ENCODE results near the gene MUC20.
A peak's percentile ranks its signal among the peaks of the same experiment; 100 is the strongest.
"Not testable (repeated sequence)": the region's sequence is repeated elsewhere in the genome, so short reads cannot be mapped to it uniquely, and the experiment has no call there.

MUC20 gene, protein sequence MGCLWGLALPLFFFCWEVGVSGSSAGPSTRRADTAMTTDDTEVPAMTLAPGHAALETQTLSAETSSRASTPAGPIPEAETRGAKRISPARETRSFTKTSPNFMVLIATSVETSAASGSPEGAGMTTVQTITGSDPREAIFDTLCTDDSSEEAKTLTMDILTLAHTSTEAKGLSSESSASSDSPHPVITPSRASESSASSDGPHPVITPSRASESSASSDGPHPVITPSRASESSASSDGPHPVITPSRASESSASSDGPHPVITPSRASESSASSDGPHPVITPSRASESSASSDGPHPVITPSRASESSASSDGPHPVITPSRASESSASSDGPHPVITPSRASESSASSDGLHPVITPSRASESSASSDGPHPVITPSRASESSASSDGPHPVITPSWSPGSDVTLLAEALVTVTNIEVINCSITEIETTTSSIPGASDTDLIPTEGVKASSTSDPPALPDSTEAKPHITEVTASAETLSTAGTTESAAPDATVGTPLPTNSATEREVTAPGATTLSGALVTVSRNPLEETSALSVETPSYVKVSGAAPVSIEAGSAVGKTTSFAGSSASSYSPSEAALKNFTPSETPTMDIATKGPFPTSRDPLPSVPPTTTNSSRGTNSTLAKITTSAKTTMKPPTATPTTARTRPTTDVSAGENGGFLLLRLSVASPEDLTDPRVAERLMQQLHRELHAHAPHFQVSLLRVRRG

DNA sequence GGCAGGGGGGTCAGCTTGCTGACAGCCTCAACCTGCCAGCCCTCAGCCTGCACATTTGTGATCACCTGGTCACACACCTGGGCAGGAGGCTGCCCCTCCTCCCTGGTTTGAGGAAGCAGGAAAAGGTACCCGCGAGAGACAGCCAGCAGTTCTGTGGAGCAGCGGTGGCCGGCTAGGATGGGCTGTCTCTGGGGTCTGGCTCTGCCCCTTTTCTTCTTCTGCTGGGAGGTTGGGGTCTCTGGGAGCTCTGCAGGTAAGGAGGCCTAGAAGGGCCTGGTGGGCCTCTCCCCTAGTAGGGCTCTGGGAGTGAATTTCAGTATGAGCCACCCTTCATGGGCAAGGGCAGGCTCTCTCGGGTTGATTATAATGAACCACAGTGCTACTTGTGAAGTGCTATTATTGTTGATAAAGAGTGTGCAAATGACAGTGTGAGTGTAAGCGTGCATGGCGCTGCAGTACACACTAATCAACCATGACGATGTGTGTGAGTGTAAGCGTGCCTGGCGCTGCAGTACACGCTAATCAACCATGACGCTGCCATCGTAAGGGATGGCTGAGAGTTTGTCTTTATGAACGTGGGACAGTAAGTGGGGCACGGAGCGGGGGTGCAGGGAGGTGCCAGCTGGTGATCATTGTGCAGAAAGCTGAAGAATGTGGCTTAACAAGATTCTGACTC is at the start of gene MUC20:
Gene MUC20, plus strand, starts transcription at position 148 of the 676 bp plus-strand sequence. Its CDS starts 30 bp downstream, at position 178.
- peak; percentile 42 for DNase-seq

DNA sequence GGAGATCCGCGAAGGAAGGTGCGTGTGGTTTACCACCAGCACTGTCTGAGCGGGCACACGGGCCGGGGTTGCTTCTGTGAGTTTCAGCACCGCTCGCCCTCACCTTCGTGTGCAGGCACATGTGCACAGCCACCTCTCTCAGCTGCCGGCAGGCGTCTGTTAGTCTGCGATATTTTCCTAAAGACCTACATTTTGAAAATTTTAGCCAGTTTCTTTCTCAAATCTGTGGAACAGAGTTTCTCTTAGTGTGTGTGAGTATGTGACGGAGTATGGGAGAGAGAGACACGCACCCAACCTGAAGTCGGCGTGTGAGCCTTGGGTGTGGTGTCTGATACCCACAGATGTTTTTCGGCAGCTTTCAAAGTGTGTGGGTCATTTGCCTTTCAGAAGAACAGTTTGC is 49.5 kb upstream of the MUC20 start:
- not testable (repeated sequence) for DNase-seq

DNA sequence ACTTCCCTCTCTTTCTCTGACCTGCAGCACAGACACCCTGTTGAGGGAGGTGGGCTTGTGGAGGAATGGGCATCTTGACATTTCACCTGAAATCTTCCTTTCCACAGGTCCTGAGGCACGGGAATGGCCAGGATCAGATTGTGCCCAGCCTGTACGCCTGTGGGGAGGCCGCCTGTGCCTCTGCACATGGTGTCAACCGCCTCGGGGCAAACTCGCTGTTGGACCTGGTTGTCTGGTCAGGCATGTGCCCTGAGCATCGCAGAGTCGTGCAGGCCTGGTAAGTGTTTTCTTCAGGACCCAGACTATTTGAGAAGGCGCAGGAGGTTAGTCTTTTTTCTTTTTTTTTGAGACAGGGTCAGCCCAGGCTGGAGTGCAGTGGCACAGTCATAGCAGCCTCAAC is 47.1 kb upstream of the MUC20 start:
- DNase-seq, result not testable (repeated sequence)

DNA sequence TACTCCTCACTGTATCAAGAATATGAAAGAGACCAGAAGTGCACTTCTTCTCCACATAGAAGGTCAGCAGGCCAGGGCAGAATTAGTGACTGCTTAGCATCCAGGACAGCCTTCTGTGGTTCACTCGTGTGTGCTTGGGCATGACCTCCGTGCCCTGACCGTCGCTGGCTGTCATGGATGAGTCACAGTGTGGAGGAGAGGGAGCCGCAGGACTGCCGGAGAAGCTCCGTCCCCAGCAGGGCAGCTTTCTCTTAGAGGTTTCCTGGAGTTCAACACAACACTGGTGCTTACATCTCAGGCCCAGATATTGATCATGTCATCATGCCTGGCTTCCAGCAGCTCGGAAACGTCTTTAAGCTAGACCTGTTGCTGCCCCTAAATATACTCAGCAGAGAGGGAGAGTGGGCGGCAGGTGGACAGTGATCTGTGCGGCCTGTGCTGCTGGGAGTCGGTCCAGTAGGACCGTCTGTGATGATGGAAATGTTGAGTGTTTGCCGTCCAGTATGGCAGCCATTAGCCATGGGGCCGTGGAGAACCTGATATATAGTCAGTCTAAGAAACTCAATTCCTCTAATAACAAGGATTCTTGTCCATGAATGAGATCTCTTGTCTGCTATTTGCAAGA is 42.3 kb upstream of the MUC20 start:
- DNase-seq, result not testable (repeated sequence)

DNA sequence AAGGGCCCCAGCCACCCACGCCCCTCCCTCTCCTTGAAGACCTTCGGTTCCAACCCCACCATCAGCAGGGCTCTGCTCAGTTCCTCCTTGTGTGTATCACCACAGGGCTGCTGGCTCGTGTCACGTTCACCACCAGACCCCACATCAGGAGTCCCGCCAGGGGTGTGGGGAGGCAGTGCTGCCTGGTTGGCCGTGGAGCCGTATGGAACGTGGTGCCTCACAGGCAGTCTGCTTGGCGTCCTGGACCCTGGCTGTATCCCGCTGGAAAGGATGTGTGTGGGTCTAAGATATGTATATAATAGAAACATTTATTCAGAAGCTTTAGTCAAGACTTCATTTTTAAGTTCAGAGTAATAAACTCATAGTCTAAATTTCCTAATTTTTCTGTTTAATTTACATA is 40.1 kb upstream of the MUC20 start:
- DNase-seq, result not testable (repeated sequence)

DNA sequence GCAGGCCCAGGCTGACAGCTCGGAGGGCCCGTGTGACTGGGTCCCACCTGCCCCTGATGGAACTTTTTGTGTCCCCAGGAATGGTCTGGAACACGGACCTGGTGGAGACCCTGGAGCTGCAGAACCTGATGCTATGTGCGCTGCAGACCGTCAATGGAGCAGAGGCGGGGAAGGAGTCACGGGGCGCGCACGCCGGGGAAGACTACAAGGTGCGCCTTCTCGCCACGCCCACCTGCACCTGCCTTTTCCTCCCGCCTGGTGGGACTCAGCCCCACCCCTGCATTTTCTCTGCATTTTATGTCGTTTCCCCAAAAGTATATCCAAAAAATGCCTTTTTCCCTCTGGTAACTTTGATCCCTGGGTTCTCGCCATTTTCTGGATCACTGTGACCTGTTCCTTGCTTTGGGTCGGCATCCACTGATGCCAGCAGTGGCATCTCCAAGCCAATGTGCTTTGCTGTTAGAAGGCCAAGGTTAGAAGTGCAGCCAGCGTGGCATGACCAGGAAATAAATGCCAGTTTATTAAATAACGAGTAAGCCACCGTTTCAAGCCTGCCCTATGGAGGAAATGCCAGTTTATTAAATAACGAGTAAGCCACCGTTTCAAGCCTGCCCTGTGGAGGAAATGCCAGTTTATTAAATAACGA is 39.2 kb upstream of the MUC20 start:
- DNase-seq, result not testable (repeated sequence)

DNA sequence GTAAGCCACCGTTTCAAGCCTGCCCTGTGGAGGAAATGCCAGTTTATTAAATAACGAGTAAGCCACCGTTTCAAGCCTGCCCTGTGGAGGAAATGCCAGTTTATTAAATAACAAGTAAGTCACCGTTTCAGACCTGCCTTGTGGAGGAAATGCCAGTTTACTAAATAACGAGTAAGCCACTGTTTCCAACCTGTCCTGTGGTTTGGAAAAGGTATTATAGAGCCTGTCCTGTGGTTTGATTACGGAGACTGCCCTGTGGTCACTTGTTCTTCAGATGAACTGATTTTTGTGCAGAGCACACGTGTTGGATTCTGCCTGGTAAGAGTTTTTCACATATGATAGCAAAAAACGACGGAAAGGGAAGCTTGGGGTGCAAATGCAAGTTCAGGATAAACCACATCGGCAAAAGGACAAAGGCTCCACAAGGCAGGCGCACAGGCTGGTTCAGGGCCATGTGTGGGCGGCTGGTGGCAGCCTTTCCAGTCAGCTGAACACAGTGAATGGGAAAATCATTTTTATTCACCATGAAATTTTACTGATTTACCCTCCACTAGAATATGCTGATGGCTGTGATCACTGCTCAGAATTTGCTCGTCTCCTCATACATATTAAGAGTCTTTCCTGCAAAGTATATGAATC is 38.6 kb upstream of the MUC20 start:
- not testable (repeated sequence) for DNase-seq

DNA sequence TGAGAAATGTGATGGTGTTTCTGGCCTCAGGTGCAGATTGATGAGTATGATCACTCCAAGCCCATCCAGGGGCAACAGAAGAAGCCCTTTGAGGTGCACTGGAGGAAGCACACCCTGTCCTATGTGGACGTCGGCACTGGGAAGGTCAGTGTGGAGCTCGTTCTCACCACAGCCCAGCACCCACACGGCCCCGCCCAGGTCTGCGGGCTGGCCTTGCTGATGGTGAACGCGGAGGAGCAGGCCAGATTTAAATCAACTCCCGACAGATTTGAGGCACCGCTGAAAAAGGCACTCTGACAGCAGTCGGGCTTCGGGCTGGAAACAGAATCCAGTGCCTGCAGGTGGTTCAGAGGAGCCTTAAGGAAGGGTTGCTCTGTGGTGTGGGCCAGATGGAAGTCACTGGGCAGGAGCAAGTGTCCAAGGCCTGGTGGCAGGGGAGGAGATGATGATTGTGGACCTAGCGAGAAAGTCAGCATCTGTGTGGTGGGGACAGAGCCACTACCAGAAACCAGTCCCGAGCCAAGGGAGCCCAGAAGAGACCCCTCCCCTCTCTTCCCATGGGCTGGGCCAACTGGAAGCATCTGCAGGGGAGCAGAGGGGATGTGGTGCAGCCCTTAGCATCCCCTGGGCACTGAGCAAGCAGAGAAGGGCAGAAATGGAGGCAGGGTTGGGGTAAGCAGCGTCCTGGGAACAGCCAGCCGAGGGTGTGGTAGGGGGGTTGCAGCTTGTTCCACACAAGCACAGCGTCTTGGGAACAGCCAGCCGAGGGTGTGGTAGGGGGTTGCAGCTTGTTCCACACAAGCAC is 36.9 kb upstream of the MUC20 start:
- not testable (repeated sequence) for DNase-seq

DNA sequence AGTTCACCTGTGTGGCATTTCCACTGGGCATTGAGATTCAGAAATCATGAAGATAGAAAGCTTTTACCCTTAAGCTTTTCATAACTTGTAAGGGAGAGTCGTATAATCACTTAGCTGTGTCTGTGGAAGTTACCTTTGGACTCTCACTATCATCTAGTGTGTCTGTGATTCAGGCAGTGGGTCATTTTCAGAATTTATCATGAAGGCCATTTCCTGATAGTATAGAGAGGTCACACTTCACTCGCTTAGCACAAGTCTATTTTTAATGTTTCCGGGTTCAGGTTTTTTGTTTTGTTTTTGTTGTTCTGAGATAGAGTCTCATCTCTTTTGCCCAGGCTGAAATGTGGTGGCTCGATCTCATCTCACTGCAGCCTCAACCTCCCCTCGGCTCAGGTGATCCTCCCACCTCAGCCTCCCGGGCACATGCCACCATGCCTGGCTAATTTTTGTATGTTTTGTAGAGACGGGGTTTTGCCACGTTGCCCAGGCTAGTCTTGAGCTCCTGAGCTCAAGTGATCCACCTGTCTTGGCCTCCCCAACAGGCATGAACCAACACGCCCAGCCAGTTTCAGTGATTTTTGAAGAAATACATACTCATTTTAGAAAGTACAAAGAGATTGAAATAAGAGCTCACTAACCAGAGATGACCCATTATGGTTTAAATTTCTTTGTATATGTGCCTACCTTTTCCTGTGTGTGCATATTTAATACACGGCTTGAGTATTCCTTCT is 36.1 kb upstream of the MUC20 start:
- not testable (repeated sequence) for DNase-seq

DNA sequence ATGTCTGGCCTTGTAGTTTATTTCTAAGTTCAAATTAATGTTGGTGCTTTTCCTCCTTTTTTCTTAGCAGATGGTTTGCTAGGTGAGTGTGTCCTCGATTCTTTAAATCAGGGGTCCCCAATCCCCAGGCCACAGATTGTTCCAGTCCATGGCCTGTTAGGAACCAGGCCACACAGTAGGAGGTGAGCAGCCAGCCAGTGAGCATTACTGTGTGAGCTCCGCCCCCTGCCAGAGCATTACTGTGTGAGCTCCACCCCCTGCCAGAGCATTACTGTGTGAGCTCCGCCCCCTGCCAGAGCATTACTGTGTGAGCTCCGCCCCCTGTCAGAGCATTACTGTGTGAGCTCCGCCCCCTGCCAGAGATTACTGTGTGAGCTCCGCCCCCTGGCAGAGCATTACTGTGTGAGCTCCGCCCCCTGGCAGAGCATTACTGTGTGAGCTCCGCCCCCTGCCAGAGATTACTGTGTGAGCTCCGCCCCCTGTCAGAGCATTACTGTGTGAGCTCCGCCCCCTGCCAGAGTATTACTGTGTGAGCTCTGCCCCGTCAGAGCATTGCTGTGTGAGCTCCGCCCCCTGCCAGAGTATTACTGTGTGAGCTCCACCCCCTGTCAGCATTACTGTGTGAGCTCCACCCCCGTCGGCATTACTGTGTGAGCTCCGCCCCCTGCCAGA is 34.1 kb upstream of the MUC20 start:
- not testable (repeated sequence) for DNase-seq

DNA sequence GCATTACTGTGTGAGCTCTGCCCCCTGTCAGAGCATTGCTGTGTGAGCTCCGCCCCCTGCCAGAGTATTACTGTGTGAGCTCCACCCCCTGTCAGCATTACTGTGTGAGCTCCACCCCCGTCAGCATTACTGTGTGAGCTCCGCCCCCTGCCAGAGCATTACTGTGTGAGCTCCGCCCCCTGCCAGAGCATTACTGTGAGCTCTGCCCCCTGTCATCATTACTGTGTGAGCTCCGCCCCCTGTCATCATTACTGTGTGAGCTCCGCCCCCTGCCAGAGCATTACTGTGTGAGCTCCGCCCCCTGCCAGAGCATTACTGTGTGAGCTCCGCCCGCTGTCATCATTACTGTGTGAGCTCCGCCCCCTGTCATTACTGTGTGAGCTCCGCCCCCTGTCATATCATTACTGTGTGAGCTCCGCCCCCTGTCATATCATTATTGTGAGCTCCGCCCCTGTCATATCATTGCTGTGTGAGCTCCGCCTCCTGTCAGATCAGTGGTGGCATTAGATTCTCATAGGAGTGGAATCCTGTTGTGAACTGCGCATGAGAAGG is 33.5 kb upstream of the MUC20 start:
- DNase-seq, result not testable (repeated sequence)

DNA sequence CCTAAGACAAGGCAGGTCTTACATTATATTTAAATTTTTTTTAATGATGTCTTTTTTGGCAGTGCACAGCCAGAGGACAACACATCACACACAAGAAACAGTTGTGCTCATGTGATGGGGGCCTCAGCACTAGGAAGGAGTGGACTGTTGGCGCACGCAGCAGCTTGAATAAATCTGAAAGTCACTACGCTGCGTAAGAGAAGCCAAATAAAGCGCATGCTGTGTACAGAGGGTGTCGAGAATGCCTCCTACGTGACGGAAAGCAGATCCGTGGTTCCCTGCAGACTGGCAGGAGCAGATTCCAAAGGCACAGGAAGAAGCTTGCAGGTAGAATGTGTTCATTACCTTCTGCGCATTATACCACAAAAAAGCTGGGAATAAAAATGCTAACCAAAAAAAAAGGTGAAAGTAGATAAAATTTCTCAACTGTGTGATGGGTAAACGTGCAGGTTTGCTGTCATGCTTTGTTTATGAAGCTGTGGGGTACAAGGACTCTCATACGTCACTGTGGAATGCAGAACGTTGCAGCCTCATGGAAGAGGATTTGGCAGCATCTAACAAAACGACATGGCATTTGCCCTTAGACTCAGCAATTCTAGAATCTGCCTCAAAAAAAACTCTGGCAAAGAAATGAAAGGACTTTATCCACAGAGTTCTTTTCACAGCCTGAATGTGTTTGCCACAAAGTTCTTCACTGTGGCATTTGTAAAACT is 32.2 kb upstream of the MUC20 start:
- not testable (repeated sequence) for DNase-seq

DNA sequence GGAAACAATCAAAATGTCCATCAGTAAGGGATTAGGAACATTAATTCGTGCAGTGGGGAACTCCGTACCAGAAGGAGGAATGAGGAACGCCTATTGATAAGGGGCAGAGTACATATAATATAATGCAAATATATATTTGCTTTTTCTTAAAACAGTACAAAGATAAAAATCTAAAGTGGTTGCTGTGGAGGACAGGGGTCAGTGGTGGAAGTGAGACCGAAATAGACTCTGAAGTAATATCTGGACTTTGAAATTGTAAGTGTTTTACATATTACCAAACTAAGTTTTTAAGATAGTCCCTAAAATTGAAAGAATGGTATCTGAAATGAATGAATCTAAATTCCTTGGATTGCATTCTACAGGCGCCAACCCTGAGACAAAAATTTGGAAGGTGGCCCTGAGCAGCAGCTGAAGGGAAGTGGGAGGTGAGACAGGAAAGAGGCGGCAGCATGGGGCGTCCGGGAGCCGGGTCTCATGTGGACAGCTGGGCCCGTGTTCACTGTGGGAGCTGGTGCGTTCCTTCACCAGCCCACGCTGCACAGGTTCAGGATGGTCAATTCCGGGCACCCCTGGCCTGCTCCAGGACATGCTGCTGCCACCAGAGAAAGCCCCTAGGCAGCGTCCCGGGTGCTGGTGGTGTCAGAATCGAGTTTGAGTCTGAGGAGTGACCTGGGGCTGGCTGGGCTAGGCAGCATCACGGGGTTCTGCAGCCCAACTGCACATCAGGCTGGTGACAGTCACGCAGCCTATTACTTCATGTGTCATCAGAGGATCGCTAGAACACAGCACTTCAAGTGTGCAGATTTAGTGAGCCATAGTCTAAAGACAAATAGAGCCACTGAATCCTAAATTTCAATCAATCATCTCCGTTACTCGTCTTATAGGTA is 31.4 kb upstream of the MUC20 start:
- not testable (repeated sequence) for DNase-seq

DNA sequence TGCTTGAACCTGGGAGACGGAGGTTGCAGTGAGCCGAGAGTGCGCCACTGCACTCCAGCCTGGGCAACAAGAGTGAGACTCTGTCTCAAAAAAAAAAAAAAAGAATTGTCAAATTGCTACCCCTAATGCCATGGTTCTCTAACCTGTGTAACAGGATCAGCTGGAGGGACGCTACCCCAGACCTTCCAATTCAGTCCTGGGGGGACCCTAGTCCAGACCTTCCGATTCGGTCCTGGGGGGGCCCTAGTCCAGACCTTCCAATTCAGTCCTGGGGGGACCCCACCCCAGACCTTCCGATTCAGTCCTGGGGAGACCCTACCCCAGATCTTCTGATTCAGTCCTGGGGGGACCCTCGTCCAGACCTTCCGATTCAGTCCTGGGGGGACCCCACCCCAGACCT is 29.8 kb upstream of the MUC20 start:
- no peak for DNase-seq

DNA sequence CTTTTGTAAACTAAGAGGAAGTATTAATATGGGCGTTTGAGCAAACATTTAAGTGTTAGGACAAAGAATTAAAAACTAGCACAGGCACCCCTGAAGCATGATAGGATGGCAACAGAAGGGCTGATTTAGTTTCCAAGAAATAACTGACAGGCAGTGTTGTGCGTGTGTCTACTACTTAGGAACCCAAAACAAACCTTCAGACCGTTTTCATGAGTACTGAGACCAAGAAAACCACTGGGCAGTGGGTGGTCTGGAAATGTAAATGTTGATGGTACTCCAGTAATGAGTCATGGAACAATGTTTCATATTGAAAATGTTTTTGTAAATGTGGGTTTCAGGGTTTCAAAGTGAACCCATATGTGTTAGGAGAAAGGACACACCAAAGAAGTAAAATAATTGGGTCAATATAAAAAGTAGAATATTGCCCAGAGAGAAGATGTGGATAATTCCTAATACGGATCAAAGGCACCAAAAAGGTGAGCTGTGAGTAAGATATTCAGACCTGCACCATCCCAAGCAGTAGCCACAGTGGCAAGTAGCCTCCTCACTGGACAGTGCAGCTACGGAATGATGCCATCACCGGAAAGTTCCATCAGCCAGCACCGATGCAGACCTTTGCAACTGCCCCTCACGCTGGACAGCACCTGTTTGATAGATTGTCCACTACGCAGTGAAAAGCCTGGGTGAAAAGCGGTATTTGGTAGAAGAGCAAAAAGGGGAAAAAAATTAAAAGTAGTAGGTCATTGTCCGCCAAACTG is 29.0 kb upstream of the MUC20 start:
- DNase-seq, result not testable (repeated sequence)

DNA sequence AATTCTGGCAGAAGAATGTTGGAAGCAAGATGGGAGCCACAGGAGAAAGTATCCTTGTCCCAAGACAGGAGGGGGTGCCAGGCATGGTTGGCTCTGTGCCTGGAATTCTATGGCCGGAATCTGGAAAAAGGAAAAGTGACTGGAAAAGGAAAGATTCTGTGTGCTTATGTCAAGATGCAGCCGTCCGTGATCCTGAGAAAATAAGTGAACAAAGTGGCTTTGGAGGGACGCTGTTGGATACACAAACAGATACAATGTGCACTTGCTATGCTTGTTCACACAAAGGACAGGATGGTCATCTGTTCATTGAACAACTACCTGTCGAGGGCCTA is 28.5 kb upstream of the MUC20 start:
- no peak for DNase-seq

DNA sequence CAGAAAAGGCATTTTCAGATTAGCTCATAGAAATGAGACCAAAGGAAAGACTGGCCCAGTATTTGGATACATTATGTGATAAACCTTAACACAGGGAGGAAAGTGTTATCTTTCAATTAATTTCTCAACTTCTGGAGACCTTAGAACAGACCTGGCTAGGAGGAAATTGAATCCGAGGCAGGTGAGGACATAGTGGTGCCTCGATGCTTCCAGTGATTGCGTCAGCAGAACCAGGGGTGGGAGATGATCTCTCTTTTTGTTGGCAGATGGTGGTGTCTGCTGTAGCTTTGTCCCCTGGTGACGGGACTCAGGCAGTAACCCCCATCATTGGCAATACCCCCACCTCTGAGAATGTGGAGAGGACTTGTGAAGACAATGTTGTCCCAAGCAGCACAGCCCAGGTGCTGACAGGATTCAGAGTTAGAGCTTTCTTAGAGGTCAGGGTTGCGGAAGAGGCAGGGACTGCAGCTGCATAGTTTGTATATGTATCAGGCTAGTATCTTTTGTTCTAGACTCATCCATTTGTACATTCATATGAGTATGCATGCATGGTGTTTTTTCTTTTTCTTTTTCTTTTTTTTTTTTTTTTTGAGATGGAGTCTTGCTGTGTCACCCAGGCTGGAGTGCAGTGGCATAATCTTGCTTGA is 27.9 kb upstream of the MUC20 start:
- no peak for DNase-seq

Data from retina (tissue), 1 donor.